Gastroesophageal sphincter (tissue), 4 donors: Measurements from ENCODE around the gene VSIG10. TPM values are rescaled to one million over a fixed set of nuclear protein-coding genes. Genes with fewer than 3 reads are reported as not detected.

Source experiments
- ATAC-seq: fragments of 150-250 bp; one replicate; pipeline ENCODE4 v1.9.1; 2016; ENCODE audit warnings: mild to moderate bottlenecking, moderate library complexity
- H3K27ac ChIP-seq, 4 donors: fragments of 200-600 bp; sonication (generic) in 3 of 4; 1 replicate in 3 of 4; 2 replicates in 1 of 4; pipeline ENCODE4 v1.5.1; 2016 to 2019
- H3K27me3 ChIP-seq: fragments of 200-600 bp; sonication (generic); one replicate; pipeline ENCODE4 v1.5.1; 2019
- H3K36me3 ChIP-seq, 2 donors: fragments of 200-600 bp; sonication (generic); one replicate each; pipeline ENCODE4 v1.5.1; 2019; ENCODE audit warnings: control low read depth in 1 of 2
- H3K4me1 ChIP-seq, 3 donors: fragments of 200-600 bp; sonication (generic); 1 replicate in 2 of 3; 2 replicates in 1 of 3; pipeline ENCODE4 v1.5.1; 2016 to 2019; ENCODE audit warnings: control low read depth in 2 of 3
- H3K4me3 ChIP-seq, 2 donors: fragments of 200-600 bp; sonication (generic); one replicate each; pipeline ENCODE4 v1.5.1; 2019; ENCODE audit warnings: mild to moderate bottlenecking in 1 of 2, moderate library complexity in 1 of 2
- H3K9me3 ChIP-seq, 3 donors: fragments of 200-600 bp; sonication (generic); one replicate each; pipeline ENCODE4 v1.5.1; 2017 to 2019; ENCODE audit warnings: control low read depth in 2 of 3
- CTCF ChIP-seq, 4 experiments: fragments of 200-600 bp in 2 of 4; fragments of 450-650 bp in 2 of 4; sonication (generic) in 1 of 4; IDR thresholded peaks; one replicate each; pipeline ENCODE4 v1.5.1; 2017 to 2019; ENCODE audit warnings: antibody characterized with exemption in 4 of 4, mild to moderate bottlenecking in 2 of 4, moderate library complexity in 2 of 4
- EP300 ChIP-seq: sonication (generic); formaldehyde crosslinking; IDR thresholded peaks from one replicate; pipeline ENCODE4 v1.6.1; 2017; ENCODE audit warnings: antibody characterized with exemption, mild to moderate bottlenecking
- POLR2A ChIP-seq, 2 donors: fragments of 450-650 bp; IDR thresholded peaks; one replicate each; pipeline ENCODE4 v1.6.1; 2017; ENCODE audit warnings: antibody characterized with exemption in 2 of 2, mild to moderate bottlenecking in 2 of 2, moderate library complexity in 1 of 2
- POLR2AphosphoS5 ChIP-seq: sonication (generic); formaldehyde crosslinking; IDR thresholded peaks from one replicate; pipeline ENCODE4 v1.6.1; 2017; ENCODE audit warnings: antibody characterized with exemption
- WGBS, 2 donors: methylation state at CpG; one replicate each; pipeline ENCODE4 v1.1.5; 2018; ENCODE audit warnings: low coverage in 1 of 2; 5-methylcytosine and 5-hydroxymethylcytosine counted together
- total RNA-seq, 4 donors: library from RNA; depleted of rRNA; stranded (reverse); fragments of >200 nt; gene quantifications; one replicate each; pipeline ENCODE4 v1.1.0, GENCODE V29; 2016

Gene VSIG10
- total RNA-seq, 4 donors from 2014 or later = 14.7 to 24.6 (median 17.6) TPM

- WGBS, 2 donors = 57 to 67% methylated on average over 1 of the region's 1 CpG
- Histone ChIP-seq H3K36me3 (no peaks in the 10 kb centered on the region), H3K27ac (peak overlapping the region in 1 of 4 donors; percentile 24), H3K4me3 (no peak overlapping the region), H3K4me1 (peaks cover 0 to 27% (median 4%) of the 10 kb centered on the region in 3 donors), H3K9me3 (no peaks in the 10 kb centered on the region), H3K27me3 (no peaks in the 10 kb centered on the region)
- ATAC-seq = no peak
- TF ChIP-seq POLR2A (IDR thresholded peaks at IDR 0.05) (no peak), EP300 (no peak), CTCF (IDR thresholded peaks at IDR 0.05) (no peak), POLR2AphosphoS5 (no peak)
Measured at GRCh38 chr12:118065380-118065779, 38.4 kb downstream of the VSIG10 start.

GRCh38 chr12:118064608-118065007 lies 39.2 kb downstream of the VSIG10 start:
- peaks cover 0 to 34% (median 4%) of the 10 kb centered on the region in 3 donors for H3K4me1 ChIP-seq
- H3K9me3 ChIP-seq = no peaks in the 10 kb centered on the region
- peak in 2 of 4 experiments; percentile 14 to 15 for TF ChIP-seq CTCF (IDR thresholded peaks at IDR 0.05)
- no peak for TF ChIP-seq POLR2A (IDR thresholded peaks at IDR 0.05)
- no peak for TF ChIP-seq POLR2AphosphoS5
- no peak for TF ChIP-seq EP300
- H3K27ac ChIP-seq = peak overlapping the region in 1 of 4 donors; percentile 24
- H3K4me3 ChIP-seq = no peak overlapping the region
- no peaks in the 10 kb centered on the region for H3K36me3 ChIP-seq
- ATAC-seq = no peak
- WGBS, 2 donors = 21 to 63% methylated on average over 2 of the region's 2 CpGs
- no peaks in the 10 kb centered on the region for H3K27me3 ChIP-seq

GRCh38 chr12:118063576-118064391 lies 40.0 kb downstream of the VSIG10 start:
- H3K9me3 ChIP-seq = no peaks in the 10 kb centered on the region
- no peak overlapping the region for H3K4me3 ChIP-seq
- H3K4me1 ChIP-seq = peaks cover 0 to 43% (median 4%) of the 10 kb centered on the region in 3 donors
- TF ChIP-seq POLR2A (IDR thresholded peaks at IDR 0.05) = no peak
- no peaks in the 10 kb centered on the region for H3K27me3 ChIP-seq
- H3K36me3 ChIP-seq = no peaks in the 10 kb centered on the region
- H3K27ac ChIP-seq = peak overlapping the region in 2 of 4 donors; percentile 18 to 96
- ATAC-seq = no peak
- 71% methylated on average over 4 of the region's 4 CpGs for WGBS, 2 donors

GRCh38 chr12:118061873-118062843 lies 41.7 kb downstream of the VSIG10 start:
- ATAC-seq = peak; percentile 37
- 0 to 1% methylated on average over 37 to 43 of the region's 44 CpGs for WGBS, 2 donors
- Histone ChIP-seq H3K27me3 (no peaks in the 10 kb centered on the region), H3K4me1 (peaks cover 0 to 51% (median 4%) of the 10 kb centered on the region in 3 donors), H3K9me3 (no peaks in the 10 kb centered on the region), H3K4me3 (peak overlapping the region; percentile 85 to 95), H3K36me3 (no peaks in the 10 kb centered on the region), H3K27ac (peak overlapping the region; percentile 84 to 99 (median 97))
- TF ChIP-seq EP300 = no peak
- TF ChIP-seq POLR2A (IDR thresholded peaks at IDR 0.05) = peak in 1 of 2 donors; percentile 35
- peak; percentile 36 for TF ChIP-seq POLR2AphosphoS5
- TF ChIP-seq CTCF (IDR thresholded peaks at IDR 0.05) = no peak
